ENCODE data around the gene BAD. TPM values are rescaled to one million over a fixed set of nuclear protein-coding genes. Genes with fewer than 3 reads are reported as not detected.
A peak's percentile ranks its signal among the peaks of the same experiment; 100 is the strongest.

The BAD gene
- total and polyA plus RNA-seq, 2 of the 13 experiments (the other 11 are each of a cell fraction or from before 2014, with no cell fraction given), result 17.9 to 28.5 TPM

DNA sequence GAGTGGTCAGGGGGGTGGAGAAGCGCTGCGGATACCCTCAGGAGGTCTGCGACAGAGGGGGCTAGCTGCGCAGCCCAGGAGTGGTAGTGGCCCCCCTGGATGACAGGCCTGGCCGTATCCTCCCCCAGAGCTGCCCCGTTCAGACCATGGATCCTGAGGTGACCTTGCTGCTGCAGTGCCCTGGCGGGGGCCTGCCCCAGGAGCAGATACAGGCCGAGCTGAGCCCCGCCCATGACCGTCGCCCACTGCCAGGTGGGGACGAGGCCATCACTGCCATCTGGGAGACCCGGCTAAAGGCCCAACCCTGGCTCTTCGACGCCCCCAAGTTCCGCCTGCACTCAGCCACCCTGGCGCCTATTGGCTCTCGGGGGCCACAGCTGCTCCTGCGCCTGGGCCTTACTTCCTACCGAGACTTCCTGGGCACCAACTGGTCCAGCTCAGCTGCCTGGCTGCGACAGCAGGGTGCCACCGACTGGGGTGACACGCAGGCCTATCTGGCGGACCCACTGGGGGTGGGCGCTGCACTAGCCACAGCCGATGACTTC lies 57.9 kb downstream of the BAD start (continued):
- TF ChIP-seq, protein P1, sequence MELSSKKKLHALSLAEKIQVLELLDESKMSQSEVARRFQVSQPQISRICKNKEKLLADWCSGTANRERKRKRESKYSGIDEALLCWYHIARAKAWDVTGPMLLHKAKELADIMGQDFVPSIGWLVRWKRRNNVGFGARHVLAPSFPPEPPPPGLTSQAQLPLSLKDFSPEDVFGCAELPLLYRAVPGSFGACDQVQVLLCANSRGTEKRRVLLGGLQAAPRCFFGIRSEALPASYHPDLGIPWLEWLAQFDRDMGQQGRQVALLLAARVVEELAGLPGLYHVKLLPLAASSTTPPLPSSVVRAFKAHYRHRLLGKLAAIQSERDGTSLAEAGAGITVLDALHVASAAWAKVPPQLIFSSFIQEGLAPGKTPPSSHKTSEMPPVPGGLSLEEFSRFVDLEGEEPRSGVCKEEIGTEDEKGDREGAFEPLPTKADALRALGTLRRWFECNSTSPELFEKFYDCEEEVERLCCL (CRISPR knock-in tag; IDR thresholded peaks at IDR 0.05; ENCODE audit: borderline replicate concordance), result no peak
- TF ChIP-seq, protein P2, sequence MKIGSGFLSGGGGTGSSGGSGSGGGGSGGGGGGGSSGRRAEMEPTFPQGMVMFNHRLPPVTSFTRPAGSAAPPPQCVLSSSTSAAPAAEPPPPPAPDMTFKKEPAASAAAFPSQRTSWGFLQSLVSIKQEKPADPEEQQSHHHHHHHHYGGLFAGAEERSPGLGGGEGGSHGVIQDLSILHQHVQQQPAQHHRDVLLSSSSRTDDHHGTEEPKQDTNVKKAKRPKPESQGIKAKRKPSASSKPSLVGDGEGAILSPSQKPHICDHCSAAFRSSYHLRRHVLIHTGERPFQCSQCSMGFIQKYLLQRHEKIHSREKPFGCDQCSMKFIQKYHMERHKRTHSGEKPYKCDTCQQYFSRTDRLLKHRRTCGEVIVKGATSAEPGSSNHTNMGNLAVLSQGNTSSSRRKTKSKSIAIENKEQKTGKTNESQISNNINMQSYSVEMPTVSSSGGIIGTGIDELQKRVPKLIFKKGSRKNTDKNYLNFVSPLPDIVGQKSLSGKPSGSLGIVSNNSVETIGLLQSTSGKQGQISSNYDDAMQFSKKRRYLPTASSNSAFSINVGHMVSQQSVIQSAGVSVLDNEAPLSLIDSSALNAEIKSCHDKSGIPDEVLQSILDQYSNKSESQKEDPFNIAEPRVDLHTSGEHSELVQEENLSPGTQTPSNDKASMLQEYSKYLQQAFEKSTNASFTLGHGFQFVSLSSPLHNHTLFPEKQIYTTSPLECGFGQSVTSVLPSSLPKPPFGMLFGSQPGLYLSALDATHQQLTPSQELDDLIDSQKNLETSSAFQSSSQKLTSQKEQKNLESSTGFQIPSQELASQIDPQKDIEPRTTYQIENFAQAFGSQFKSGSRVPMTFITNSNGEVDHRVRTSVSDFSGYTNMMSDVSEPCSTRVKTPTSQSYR (CRISPR knock-in tag; IDR thresholded peaks at IDR 0.05; ENCODE audit: borderline replicate concordance), result no peak
- TF ChIP-seq RAD51 (IDR thresholded peaks at IDR 0.05; ENCODE audit: borderline replicate concordance) (no peak), FOXP1 (IDR thresholded peaks at IDR 0.05) (no peak), FOXP1 (CRISPR knock-in tag; IDR thresholded peaks at IDR 0.05) (no peak), ARNT2 (CRISPR knock-in tag; IDR thresholded peaks at IDR 0.05; ENCODE audit: low read depth) (no peak; the same call in 1 of the 2 replicates), MEIS2 (CRISPR knock-in tag; IDR thresholded peaks at IDR 0.05) (peak; percentile 29; the same call in 1 of the 2 replicates), ZNF883 (CRISPR knock-in tag; IDR thresholded peaks at IDR 0.05; ENCODE audit: not compliant biosample characterization) (no peak), RBM39 (IDR thresholded peaks at IDR 0.05; ENCODE audit: low read depth, low read length, poor library complexity, severe bottlenecking) (peak; percentile 64), ZNF317 (CRISPR knock-in tag; IDR thresholded peaks at IDR 0.05) (0 out of 2 replicates have a peak, but pooled peaks have one; percentile 7), ZNF224 (CRISPR knock-in tag; IDR thresholded peaks at IDR 0.05) (0 out of 2 replicates have a peak, but pooled peaks have one; percentile 73), ZFP90 (CRISPR knock-in tag; IDR thresholded peaks at IDR 0.05; ENCODE audit: borderline replicate concordance) (peak; percentile 34; the same call in 1 of the 2 replicates), ZNF333 (CRISPR knock-in tag; IDR thresholded peaks at IDR 0.05; ENCODE audit: borderline replicate concordance) (no peak), REXO4 (CRISPR knock-in tag; IDR thresholded peaks at IDR 0.05; ENCODE audit: borderline replicate concordance) (0 out of 2 replicates have a peak, but pooled peaks have one; percentile 58), ZNF343 (CRISPR knock-in tag; IDR thresholded peaks at IDR 0.05) (no peak), ZBTB3 (CRISPR knock-in tag; IDR thresholded peaks at IDR 0.05; ENCODE audit: borderline replicate concordance, low read depth) (no peak), ZNF331 (CRISPR knock-in tag; IDR thresholded peaks at IDR 0.05) (no peak), ZNF350 (CRISPR knock-in tag; IDR thresholded peaks at IDR 0.05; ENCODE audit: borderline replicate concordance, low read depth) (no peak; the same call in 1 of the 2 replicates), ZNF598 (CRISPR knock-in tag; IDR thresholded peaks at IDR 0.05; ENCODE audit: borderline replicate concordance) (0 out of 2 replicates have a peak, but pooled peaks have one; percentile 25), ZFP41 (CRISPR knock-in tag; IDR thresholded peaks at IDR 0.05; ENCODE audit: borderline replicate concordance) (no peak), ERF (CRISPR knock-in tag; IDR thresholded peaks at IDR 0.05) (peak; percentile 6), KDM3A (CRISPR knock-in tag; IDR thresholded peaks at IDR 0.05; ENCODE audit: low read depth) (0 out of 2 replicates have a peak, but pooled peaks have one; percentile 11)
- TF ChIP-seq, protein P3, sequence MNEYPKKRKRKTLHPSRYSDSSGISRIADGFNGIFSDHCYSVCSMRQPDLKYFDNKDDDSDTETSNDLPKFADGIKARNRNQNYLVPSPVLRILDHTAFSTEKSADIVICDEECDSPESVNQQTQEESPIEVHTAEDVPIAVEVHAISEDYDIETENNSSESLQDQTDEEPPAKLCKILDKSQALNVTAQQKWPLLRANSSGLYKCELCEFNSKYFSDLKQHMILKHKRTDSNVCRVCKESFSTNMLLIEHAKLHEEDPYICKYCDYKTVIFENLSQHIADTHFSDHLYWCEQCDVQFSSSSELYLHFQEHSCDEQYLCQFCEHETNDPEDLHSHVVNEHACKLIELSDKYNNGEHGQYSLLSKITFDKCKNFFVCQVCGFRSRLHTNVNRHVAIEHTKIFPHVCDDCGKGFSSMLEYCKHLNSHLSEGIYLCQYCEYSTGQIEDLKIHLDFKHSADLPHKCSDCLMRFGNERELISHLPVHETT (CRISPR knock-in tag; conservative IDR thresholded peaks at IDR 0.05), result 0 out of 2 replicates have a peak, but pooled peaks have one; percentile 33
- TF ChIP-seq, protein P4, sequence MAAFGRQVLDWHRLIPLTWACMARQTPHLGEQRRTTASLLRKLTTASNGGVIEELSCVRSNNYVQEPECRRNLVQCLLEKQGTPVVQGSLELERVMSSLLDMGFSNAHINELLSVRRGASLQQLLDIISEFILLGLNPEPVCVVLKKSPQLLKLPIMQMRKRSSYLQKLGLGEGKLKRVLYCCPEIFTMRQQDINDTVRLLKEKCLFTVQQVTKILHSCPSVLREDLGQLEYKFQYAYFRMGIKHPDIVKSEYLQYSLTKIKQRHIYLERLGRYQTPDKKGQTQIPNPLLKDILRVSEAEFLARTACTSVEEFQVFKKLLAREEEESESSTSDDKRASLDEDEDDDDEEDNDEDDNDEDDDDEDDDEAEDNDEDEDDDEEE (CRISPR knock-in tag; IDR thresholded peaks at IDR 0.05), result no peak
